Neuron (in vitro differentiated cells): ENCODE results near the gene SLC22A31.

ENCODE experiments used
- H2AFZ ChIP-seq: one replicate; pipeline ENCODE4 v1.6.1; 2013; ENCODE audit warnings: low read depth, mild to moderate bottlenecking, inconsistent platforms, low read length, moderate library complexity
- H3K27me3 ChIP-seq: one replicate; pipeline ENCODE4 v1.6.1; 2013; ENCODE audit warnings: low read length; ENCODE audit not compliant: insufficient read depth
- H3K36me3 ChIP-seq: one replicate; pipeline ENCODE4 v1.6.1; 2013; ENCODE audit warnings: low read length; ENCODE audit not compliant: insufficient read depth
- H3K4me1 ChIP-seq: one replicate; pipeline ENCODE4 v1.6.1; 2013; ENCODE audit warnings: low read length; ENCODE audit not compliant: insufficient read depth
- H3K4me3 ChIP-seq: 2 replicates; pipeline ENCODE4 v1.5.1; 2013; ENCODE audit warnings: mild to moderate bottlenecking, low read length, moderate library complexity
- H3K9me3 ChIP-seq: one replicate; pipeline ENCODE4 v1.6.1; 2013; ENCODE audit warnings: low read length

SLC22A31 gene

GRCh38 chr16:89209522-89210044 lies 9.2 kb upstream of the SLC22A31 start:
- Histone ChIP-seq H3K4me1 (no peaks in the 10 kb centered on the region), H2AFZ (no peak overlapping the region), H3K4me3 (no peak overlapping the region), H3K27me3 (peaks cover 7% of the 10 kb centered on the region), H3K9me3 (no peaks in the 10 kb centered on the region), H3K36me3 (no peaks in the 10 kb centered on the region)

GRCh38 chr16:89207993-89208392 lies 7.7 kb upstream of the SLC22A31 start:
- Histone ChIP-seq H2AFZ (no peak overlapping the region), H3K4me3 (no peak overlapping the region), H3K27me3 (peaks cover 11% of the 10 kb centered on the region), H3K36me3 (no peaks in the 10 kb centered on the region), H3K9me3 (no peaks in the 10 kb centered on the region), H3K4me1 (no peaks in the 10 kb centered on the region)

GRCh38 chr16:89202422-89203215 lies 2.3 kb upstream of the SLC22A31 start:
- H3K27me3 ChIP-seq: peaks cover 51% of the 10 kb centered on the region
- no peak overlapping the region for H3K4me3 ChIP-seq
- no peak overlapping the region for H2AFZ ChIP-seq
- H3K9me3 ChIP-seq: peaks cover 3% of the 10 kb centered on the region
- H3K36me3 ChIP-seq: no peaks in the 10 kb centered on the region
- H3K4me1 ChIP-seq: peaks cover 9% of the 10 kb centered on the region

GRCh38 chr16:89201439-89202377 lies 1.4 kb upstream of the SLC22A31 start:
- H2AFZ ChIP-seq: no peak overlapping the region
- H3K4me1 ChIP-seq: peaks cover 11% of the 10 kb centered on the region
- peaks cover 58% of the 10 kb centered on the region for H3K27me3 ChIP-seq
- H3K36me3 ChIP-seq: no peaks in the 10 kb centered on the region
- H3K9me3 ChIP-seq: peaks cover 3% of the 10 kb centered on the region
- peak overlapping the region; percentile 14 for H3K4me3 ChIP-seq

- Histone ChIP-seq H3K9me3 (peaks cover 3% of the 10 kb centered on the region), H3K4me1 (peaks cover 11% of the 10 kb centered on the region), H2AFZ (peak overlapping the region; percentile 24), H3K4me3 (peak overlapping the region; percentile 14), H3K36me3 (no peaks in the 10 kb centered on the region), H3K27me3 (peaks cover 58% of the 10 kb centered on the region)
Measured at GRCh38 chr16:89200850-89201411, 594 bp upstream of the SLC22A31 start.

- Histone ChIP-seq H3K27me3 (peaks cover 58% of the 10 kb centered on the region), H3K9me3 (peaks cover 3% of the 10 kb centered on the region), H3K36me3 (no peaks in the 10 kb centered on the region)
Measured at GRCh38 chr16:89199241-89200123, 855 bp downstream of the SLC22A31 start.

GRCh38 chr16:89198417-89199240 lies 1.7 kb downstream of the SLC22A31 start:
- peaks cover 61% of the 10 kb centered on the region for H3K27me3 ChIP-seq
- H3K4me3 ChIP-seq: no peak overlapping the region
- H3K4me1 ChIP-seq: peaks cover 11% of the 10 kb centered on the region
- H3K36me3 ChIP-seq: no peaks in the 10 kb centered on the region
- peaks cover 3% of the 10 kb centered on the region for H3K9me3 ChIP-seq
- H2AFZ ChIP-seq: no peak overlapping the region

More at GRCh38 chr16:89199241-89200123, 855 bp downstream of the SLC22A31 start:
- Histone ChIP-seq H2AFZ (no peak overlapping the region), H3K4me3 (no peak overlapping the region), H3K4me1 (peaks cover 11% of the 10 kb centered on the region)

- peaks cover 55% of the 10 kb centered on the region for H3K27me3 ChIP-seq
- peaks cover 3% of the 10 kb centered on the region for H3K9me3 ChIP-seq
- no peaks in the 10 kb centered on the region for H3K36me3 ChIP-seq
- H2AFZ ChIP-seq: no peak overlapping the region
- peaks cover 11% of the 10 kb centered on the region for H3K4me1 ChIP-seq
- H3K4me3 ChIP-seq: no peak overlapping the region
Measured at GRCh38 chr16:89197633-89198416, 2.5 kb downstream of the SLC22A31 start.

- Histone ChIP-seq H3K27me3 (peaks cover 48% of the 10 kb centered on the region), H3K36me3 (no peaks in the 10 kb centered on the region), H3K4me3 (no peak overlapping the region), H3K4me1 (peaks cover 11% of the 10 kb centered on the region), H3K9me3 (no peaks in the 10 kb centered on the region), H2AFZ (no peak overlapping the region)
Measured at GRCh38 chr16:89197033-89197632, 3.2 kb downstream of the SLC22A31 start.

- Histone ChIP-seq H3K27me3 (peaks cover 50% of the 10 kb centered on the region), H3K4me1 (peaks cover 19% of the 10 kb centered on the region)
Measured at GRCh38 chr16:89195521-89196171, 4.7 kb downstream of the SLC22A31 start.

More at GRCh38 chr16:89195521-89196171, 4.7 kb downstream of the SLC22A31 start:
- Histone ChIP-seq H3K36me3 (no peaks in the 10 kb centered on the region), H3K9me3 (no peaks in the 10 kb centered on the region), H3K4me3 (no peak overlapping the region), H2AFZ (no peak overlapping the region)
